22Rv1 (cell line): ENCODE data around the gene ZNF79.
"Not testable (repeated sequence)": the region's sequence is repeated elsewhere in the genome, so short reads cannot be mapped to it uniquely, and the experiment has no call there.

Experiments used
- H3K27ac ChIP-seq: fragments of 450-650 bp; 2 replicates; pipeline ENCODE4 v1.5.1; 2017
- CTCF ChIP-seq: fragments of 450-650 bp; IDR thresholded peaks from 2 replicates; pipeline ENCODE4 v1.5.1; 2017; ENCODE audit warnings: mild to moderate bottlenecking
- ZFX ChIP-seq: fragments of 450-650 bp; IDR thresholded peaks from 2 replicates; pipeline ENCODE4 v1.6.1; 2017; ENCODE audit warnings: antibody characterized with exemption, borderline replicate concordance

Gene ZNF79

GRCh38 chr9:127463911-127464310 is 39.7 kb downstream of the ZNF79 start:
- TF ChIP-seq ZFX = no peak
- TF ChIP-seq CTCF = no peak
- H3K27ac ChIP-seq = no peak overlapping the region

- not testable (repeated sequence) for H3K27ac ChIP-seq
Observed at GRCh38 chr9:127466407-127466917, 42.3 kb downstream of the ZNF79 start.

GRCh38 chr9:127467621-127468020 is 43.4 kb downstream of the ZNF79 start:
- TF ChIP-seq ZFX = no peak
- TF ChIP-seq CTCF = no peak
- no peak overlapping the region for H3K27ac ChIP-seq

- H3K27ac ChIP-seq = no peak overlapping the region
- TF ChIP-seq CTCF = no peak
- TF ChIP-seq ZFX = no peak
Observed at GRCh38 chr9:127470662-127471061, 46.5 kb downstream of the ZNF79 start.

GRCh38 chr9:127473501-127473900 is 49.3 kb downstream of the ZNF79 start:
- no peak for TF ChIP-seq ZFX
- TF ChIP-seq CTCF = no peak
- no peak overlapping the region for H3K27ac ChIP-seq

- H3K27ac ChIP-seq = no peak overlapping the region
- no peak for TF ChIP-seq ZFX
- TF ChIP-seq CTCF = no peak
Observed at GRCh38 chr9:127473932-127474331, 49.8 kb downstream of the ZNF79 start.

GRCh38 chr9:127474592-127474991 is 50.4 kb downstream of the ZNF79 start:
- no peak overlapping the region for H3K27ac ChIP-seq
- TF ChIP-seq ZFX (no peak), CTCF (no peak)

GRCh38 chr9:127479507-127480081 is 55.4 kb downstream of the ZNF79 start:
- H3K27ac ChIP-seq = no peak overlapping the region
- TF ChIP-seq ZFX = no peak
- TF ChIP-seq CTCF = no peak
